ENCODE data around the gene TMCO1. TPM values are rescaled to one million over a fixed set of nuclear protein-coding genes. Genes with fewer than 3 reads are reported as not detected.

TMCO1 gene
- total RNA-seq, result 64.0 and 98.2 TPM in 2 replicates

DNA sequence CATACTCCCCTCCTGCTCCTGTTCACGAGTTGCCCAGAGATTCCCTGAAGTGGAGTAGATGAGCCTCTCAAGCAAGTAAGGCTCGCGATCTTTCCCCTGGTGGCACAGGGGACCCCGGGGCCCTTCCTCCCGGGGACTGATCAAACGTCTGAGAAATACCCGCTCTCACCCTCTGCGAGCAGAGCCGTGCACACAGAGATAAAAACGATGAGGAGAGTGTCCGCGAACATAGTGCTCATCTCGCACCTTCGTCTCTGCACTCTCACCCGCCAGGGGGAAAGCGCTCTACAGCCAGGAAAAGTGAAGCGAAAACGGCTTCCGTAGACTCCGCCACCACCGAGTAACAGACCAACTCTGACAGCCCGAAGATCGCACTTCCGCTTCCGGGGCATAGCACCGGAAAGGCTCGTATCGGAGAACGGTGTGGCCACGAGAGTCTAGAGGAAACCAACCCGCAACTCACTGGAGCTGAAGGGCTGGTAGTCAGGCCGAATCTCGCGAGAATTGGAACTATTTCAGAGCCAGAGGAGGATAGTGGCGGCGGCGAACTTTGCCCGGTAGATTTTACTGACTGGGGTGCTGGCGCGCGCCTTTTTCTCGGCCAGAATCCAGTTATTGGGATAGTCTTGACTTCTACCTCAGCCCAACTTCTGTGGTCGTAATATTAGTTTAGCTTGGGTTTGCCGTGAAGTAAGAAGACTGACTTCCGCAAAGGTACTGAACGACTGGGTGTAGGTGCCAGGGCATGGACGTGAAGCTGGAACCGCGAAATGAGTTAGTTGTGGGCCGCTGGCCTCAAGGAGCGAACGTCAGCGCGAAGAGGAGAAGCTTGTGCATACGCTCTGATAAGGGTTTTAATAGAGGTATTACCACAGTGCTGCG lies at the start of gene TMCO1:
Gene TMCO1, minus strand, starts transcription at position 356 of the 882 bp plus-strand sequence. Its CDS starts 117 bp downstream, at position 239.

GRCh38 chr1:165697881-165698760 lies 70.5 kb downstream of the TMCO1 start, which contains the start of gene ALDH9A1:
ALDH9A1 (minus strand) TSS chr1:165698562; CDS start chr1:165698558, 4 bp downstream.

Other genes starting within 250 kb of the TMCO1 start
- not detected in 2 replicates for gene LRRC52, start 224.9 kb downstream of the TMCO1 start, total RNA-seq
- 144 and 156 TPM in 2 replicates for gene MGST3, start 137.6 kb downstream of the TMCO1 start, total RNA-seq
- gene ALDH9A1, start 70.3 kb downstream of the TMCO1 start, total RNA-seq, result 93.5 and 129 TPM in 2 replicates
- gene UCK2, start 58.7 kb upstream of the TMCO1 start, total RNA-seq, result 121 and 131 TPM in 2 replicates

Data from epithelial cell of umbilical artery (primary cell).